ENCODE measurements around the gene STPG4.
"Not testable (repeated sequence)": the region's sequence is repeated elsewhere in the genome, so short reads cannot be mapped to it uniquely, and the experiment has no call there.

- TF ChIP-seq, protein P1, sequence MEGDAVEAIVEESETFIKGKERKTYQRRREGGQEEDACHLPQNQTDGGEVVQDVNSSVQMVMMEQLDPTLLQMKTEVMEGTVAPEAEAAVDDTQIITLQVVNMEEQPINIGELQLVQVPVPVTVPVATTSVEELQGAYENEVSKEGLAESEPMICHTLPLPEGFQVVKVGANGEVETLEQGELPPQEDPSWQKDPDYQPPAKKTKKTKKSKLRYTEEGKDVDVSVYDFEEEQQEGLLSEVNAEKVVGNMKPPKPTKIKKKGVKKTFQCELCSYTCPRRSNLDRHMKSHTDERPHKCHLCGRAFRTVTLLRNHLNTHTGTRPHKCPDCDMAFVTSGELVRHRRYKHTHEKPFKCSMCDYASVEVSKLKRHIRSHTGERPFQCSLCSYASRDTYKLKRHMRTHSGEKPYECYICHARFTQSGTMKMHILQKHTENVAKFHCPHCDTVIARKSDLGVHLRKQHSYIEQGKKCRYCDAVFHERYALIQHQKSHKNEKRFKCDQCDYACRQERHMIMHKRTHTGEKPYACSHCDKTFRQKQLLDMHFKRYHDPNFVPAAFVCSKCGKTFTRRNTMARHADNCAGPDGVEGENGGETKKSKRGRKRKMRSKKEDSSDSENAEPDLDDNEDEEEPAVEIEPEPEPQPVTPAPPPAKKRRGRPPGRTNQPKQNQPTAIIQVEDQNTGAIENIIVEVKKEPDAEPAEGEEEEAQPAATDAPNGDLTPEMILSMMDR (IDR thresholded peaks at IDR 0.05; ENCODE audit: low read length): not testable (repeated sequence)
- TF ChIP-seq EZH2phosphoT487 (IDR thresholded peaks at IDR 0.05; ENCODE audit: low read length): not testable (repeated sequence)
These were observed 55.4 kb downstream of the STPG4 start for GRCh38 chr2:47099712-47100111.

Data from MM.1S (cell line).